ENCODE results near the gene RPS6KA1. TPM values are rescaled to one million over a fixed set of nuclear protein-coding genes. Genes with fewer than 3 reads are reported as not detected.

The RPS6KA1 gene
- total RNA-seq: 30.4 and 36.5 TPM in 2 replicates

DNA sequence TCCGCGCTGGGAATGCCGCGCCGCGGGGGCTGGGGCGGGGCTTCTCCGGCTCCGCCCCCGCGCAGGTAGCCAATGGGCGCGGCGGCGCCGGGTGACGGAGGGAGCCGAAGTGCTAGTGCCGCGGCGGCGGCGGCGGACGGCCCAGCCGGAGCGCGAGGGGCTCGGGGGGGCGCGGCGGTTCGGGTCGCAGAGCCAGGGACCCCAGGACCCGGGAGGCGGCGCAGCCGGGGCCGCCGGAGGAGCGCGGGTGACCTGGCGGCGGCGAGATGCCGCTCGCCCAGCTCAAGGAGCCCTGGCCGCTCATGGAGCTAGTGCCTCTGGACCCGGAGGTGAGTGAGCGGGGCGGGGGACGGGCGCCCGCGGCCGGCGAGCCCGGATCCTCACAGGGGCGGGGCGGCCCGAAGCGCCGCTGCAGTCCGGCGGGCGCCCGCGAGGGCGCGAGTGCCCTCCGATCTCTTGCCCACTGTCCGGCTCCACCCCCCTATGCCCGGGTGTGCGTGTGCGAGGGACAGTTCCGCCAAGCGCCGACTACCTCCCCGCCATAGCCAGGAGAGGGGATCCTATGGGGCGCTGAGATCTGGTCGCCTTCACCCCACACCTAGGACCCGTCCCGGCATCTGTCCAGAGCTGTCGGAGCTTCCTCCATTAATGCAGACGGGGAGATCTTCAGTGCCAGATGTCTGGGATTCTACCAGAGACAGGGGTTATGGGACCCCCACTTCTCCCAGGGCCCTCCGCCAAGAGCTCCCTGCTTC lies at the start of gene RPS6KA1:
Gene RPS6KA1, plus strand, starts transcription at position 107 of the 755 bp plus-strand sequence. Its CDS starts 160 bp downstream, at position 267.

Other genes with a start within 250 kb of the RPS6KA1 start
- 121 and 161 TPM in 2 replicates for gene SH3BGRL3, start 249.7 kb upstream of the RPS6KA1 start, total RNA-seq
- gene UBXN11, start 223.1 kb upstream of the RPS6KA1 start, total RNA-seq: 3.6 and 8.7 TPM in 2 replicates
- not detected in 2 replicates for gene CD52, start 211.8 kb upstream of the RPS6KA1 start, total RNA-seq
- gene CRYBG2, start 175.6 kb upstream of the RPS6KA1 start, total RNA-seq: 0.16 and 0.25 TPM in 2 replicates
- not detected in 2 replicates for gene ZNF683, start 157.0 kb upstream of the RPS6KA1 start, total RNA-seq
- gene LIN28A, start 118.9 kb upstream of the RPS6KA1 start, total RNA-seq: 0.38 TPM in 1 of 2 replicates, not detected in the other
- 33.6 and 39.7 TPM in 2 replicates for gene DHDDS, start 97.4 kb upstream of the RPS6KA1 start, total RNA-seq
- gene HMGN2, start 57.3 kb upstream of the RPS6KA1 start, total RNA-seq: 149 and 379 TPM in 2 replicates
- 46.0 and 64.3 TPM in 2 replicates for gene ARID1A, start 166.3 kb downstream of the RPS6KA1 start, total RNA-seq

All from mesangial cell (primary cell).